Upper lobe of left lung (tissue), 6 donors: Measurements from ENCODE around the gene IMPA2. TPM values are rescaled to one million over a fixed set of nuclear protein-coding genes. Genes with fewer than 3 reads are reported as not detected.

Experiments used
- ATAC-seq, 2 donors: fragments of 200-7000 bp; cut with Tn5 transposase; one replicate each; pipeline ENCODE4 v1.9.1; 2022; ENCODE audit warnings: mild to moderate bottlenecking in 2 of 2, moderate library complexity in 2 of 2; ENCODE audit not compliant: low FRiP score in 2 of 2
- DNase-seq, 2 donors: peaks; one replicate each; pipeline ENCODE4 v3.0.0-alpha.2; 2019 to 2020
- H3K27ac ChIP-seq, 4 donors: fragments of 200-600 bp; sonication (generic); one replicate each; pipeline ENCODE4 v1.5.1; 2016 to 2019
- H3K27me3 ChIP-seq, 4 donors: fragments of 200-600 bp; sonication (generic); one replicate each; pipeline ENCODE4 v1.5.1; 2017 to 2019
- H3K36me3 ChIP-seq, 4 donors: fragments of 200-600 bp; sonication (generic); one replicate each; pipeline ENCODE4 v1.5.1; 2016 to 2019
- H3K4me1 ChIP-seq, 4 donors: fragments of 200-600 bp; sonication (generic); one replicate each; pipeline ENCODE4 v1.5.1; 2018 to 2019
- H3K4me3 ChIP-seq, 4 donors: fragments of 200-600 bp; sonication (generic); one replicate each; pipeline ENCODE4 v1.5.1; 2017 to 2019; ENCODE audit warnings: mild to moderate bottlenecking in 2 of 4, moderate library complexity in 1 of 4
- H3K9me3 ChIP-seq, 4 donors: fragments of 200-600 bp; sonication (generic); one replicate each; pipeline ENCODE4 v1.5.1; 2018 to 2019
- EP300 ChIP-seq, 4 donors: sonication (generic); formaldehyde crosslinking; IDR thresholded peaks; one replicate each; pipeline ENCODE4 v1.5.1; 2017; ENCODE audit warnings: antibody characterized with exemption in 4 of 4, control low read depth in 2 of 4
- POLR2A ChIP-seq, 4 donors: fragments of 450-650 bp; IDR thresholded peaks; one replicate each; pipeline ENCODE4 v1.5.1; 2016 to 2017; ENCODE audit warnings: antibody characterized with exemption in 4 of 4, mild to moderate bottlenecking in 2 of 4
- POLR2AphosphoS5 ChIP-seq, 2 donors: sonication (generic); formaldehyde crosslinking; IDR thresholded peaks; one replicate each; pipeline ENCODE4 v1.5.1; 2017; ENCODE audit warnings: antibody characterized with exemption in 2 of 2
- WGBS, 2 donors: methylation state at CpG; one replicate each; pipeline ENCODE4 v1.1.5; 2017 to 2018; 5-methylcytosine and 5-hydroxymethylcytosine counted together
- total RNA-seq, 6 donors: library from RNA; depleted of rRNA in 4 of 6; stranded (reverse); fragments of >200 nt in 4 of 6; gene quantifications; one replicate each; pipeline versions ENCODE4 v1.1.0 to v1.2.1, GENCODE V29; 2016 to 2021
- TF ChIP-seq, protein P1 (sequence below), 6 experiments: fragments of 450-650 bp in 4 of 6; fragments of 200-600 bp in 2 of 6; sonication (generic) in 2 of 6; IDR thresholded peaks; one replicate each; pipeline ENCODE4 v1.5.1; 2016 to 2019; ENCODE audit warnings: antibody characterized with exemption in 6 of 6
- donor health status: DM: no; HTN: no; CAD: no; lungs with moderate emphysema.
- donor health status: DM: no; HTN: yes; CAD: no; lungs with severe emphysema.

Gene IMPA2
- total RNA-seq, 6 donors from 2014 or later: 59.3 to 111 (median 77.6) TPM

- 83 to 88% methylated on average over 19 of the region's 19 CpGs for WGBS, 2 donors
- H3K27me3 ChIP-seq: no peaks in the 10 kb centered on the region
- H3K4me3 ChIP-seq: no peak overlapping the region
- no peaks in the 10 kb centered on the region for H3K36me3 ChIP-seq
- DNase-seq: no peak
- peak overlapping the region in 2 of 4 donors; percentile 18 to 21 for H3K27ac ChIP-seq
- no peak for ATAC-seq
- H3K9me3 ChIP-seq: no peaks in the 10 kb centered on the region
- H3K4me1 ChIP-seq: peaks cover 22 to 52% (median 32%) of the 10 kb centered on the region in 4 donors
- TF ChIP-seq POLR2A (IDR thresholded peaks at IDR 0.05): no peak
- no peak for TF ChIP-seq POLR2AphosphoS5 (IDR thresholded peaks at IDR 0.05)
- TF ChIP-seq, protein P1, sequence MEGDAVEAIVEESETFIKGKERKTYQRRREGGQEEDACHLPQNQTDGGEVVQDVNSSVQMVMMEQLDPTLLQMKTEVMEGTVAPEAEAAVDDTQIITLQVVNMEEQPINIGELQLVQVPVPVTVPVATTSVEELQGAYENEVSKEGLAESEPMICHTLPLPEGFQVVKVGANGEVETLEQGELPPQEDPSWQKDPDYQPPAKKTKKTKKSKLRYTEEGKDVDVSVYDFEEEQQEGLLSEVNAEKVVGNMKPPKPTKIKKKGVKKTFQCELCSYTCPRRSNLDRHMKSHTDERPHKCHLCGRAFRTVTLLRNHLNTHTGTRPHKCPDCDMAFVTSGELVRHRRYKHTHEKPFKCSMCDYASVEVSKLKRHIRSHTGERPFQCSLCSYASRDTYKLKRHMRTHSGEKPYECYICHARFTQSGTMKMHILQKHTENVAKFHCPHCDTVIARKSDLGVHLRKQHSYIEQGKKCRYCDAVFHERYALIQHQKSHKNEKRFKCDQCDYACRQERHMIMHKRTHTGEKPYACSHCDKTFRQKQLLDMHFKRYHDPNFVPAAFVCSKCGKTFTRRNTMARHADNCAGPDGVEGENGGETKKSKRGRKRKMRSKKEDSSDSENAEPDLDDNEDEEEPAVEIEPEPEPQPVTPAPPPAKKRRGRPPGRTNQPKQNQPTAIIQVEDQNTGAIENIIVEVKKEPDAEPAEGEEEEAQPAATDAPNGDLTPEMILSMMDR (IDR thresholded peaks at IDR 0.05): no peak
- TF ChIP-seq EP300 (IDR thresholded peaks at IDR 0.05): no peak
These were observed 9.9 kb downstream of the IMPA2 start for GRCh38 chr18:11991021-11991795.

DNA sequence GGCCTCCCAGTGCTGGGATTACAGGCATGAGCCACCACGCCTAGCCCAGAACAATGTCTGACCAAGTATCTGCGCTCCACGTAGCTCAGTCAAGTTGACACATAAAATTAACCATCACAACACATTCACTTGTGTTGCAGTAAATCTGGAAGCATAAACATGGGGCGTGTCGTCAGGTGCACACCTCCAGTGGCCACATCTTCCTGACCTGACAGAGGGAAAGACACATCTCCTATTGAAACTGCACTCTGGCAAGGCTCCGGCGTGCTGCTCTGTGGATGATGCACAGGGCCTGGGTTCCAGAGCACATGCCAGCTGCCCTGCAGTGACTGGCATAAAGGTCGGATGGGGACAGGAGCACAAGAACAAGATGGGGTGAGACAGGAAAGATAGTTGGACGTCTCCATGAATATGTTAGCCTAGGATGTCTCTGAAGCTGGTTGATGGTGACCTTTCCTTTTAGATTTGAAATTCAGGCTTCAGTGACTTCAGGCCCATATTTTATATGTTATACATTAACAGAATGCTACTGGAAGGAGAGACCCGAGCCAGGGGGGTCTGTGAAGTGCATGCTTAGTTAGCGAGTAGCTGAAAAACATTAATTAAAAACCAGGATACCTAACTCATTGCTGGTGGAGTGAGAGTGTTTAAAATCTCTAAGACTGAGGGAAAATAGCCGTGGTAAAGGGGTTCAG, 10.9 kb downstream of the IMPA2 start:
- 84 to 89% methylated on average over 12 of the region's 12 CpGs for WGBS, 2 donors
- ATAC-seq: no peak
- DNase-seq: no peak

DNA sequence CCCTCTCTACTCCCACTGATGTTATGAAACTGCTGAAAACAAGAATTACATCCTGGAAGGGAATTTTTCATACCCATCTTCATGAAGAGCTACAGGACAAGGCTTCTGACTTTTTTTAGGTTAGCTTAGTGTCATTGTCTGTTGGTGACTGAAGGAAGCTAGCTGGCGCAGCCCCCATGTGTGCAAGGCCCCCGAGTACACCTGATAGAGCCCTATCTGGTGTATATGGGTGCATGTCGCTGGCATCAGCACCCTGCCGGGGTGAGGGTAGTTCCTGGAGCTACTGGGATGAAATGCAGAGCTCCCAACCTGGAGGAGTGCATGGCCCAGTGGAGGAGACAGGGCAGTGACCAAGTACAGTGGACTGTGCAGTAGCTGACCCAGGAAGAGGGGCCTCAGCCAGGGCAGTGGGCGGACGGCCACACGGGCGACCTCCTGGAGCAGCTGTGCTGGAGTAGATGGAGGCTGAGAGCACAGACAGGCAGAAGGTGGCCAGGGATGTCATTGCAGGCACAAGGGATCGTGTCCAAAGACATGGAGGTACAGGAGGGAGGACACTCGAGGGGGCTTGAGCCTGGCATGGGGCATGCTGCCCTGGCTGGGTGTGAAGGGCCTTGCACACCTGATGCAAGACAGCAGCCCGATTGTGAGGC, 12.1 kb downstream of the IMPA2 start:
- TF ChIP-seq POLR2AphosphoS5 (IDR thresholded peaks at IDR 0.05): no peak
- no peak for TF ChIP-seq POLR2A (IDR thresholded peaks at IDR 0.05)
- TF ChIP-seq EP300 (IDR thresholded peaks at IDR 0.05): no peak
- TF ChIP-seq, protein P1 (IDR thresholded peaks at IDR 0.05): no peak

More for the DNA sequence above, 10.9 kb downstream of the IMPA2 start:
- H3K27me3 ChIP-seq: no peaks in the 10 kb centered on the region
- TF ChIP-seq, protein P1 (IDR thresholded peaks at IDR 0.05): no peak
- TF ChIP-seq POLR2A (IDR thresholded peaks at IDR 0.05) (no peak), POLR2AphosphoS5 (IDR thresholded peaks at IDR 0.05) (no peak), EP300 (IDR thresholded peaks at IDR 0.05) (no peak)
- H3K9me3 ChIP-seq: no peaks in the 10 kb centered on the region
- no peaks in the 10 kb centered on the region for H3K36me3 ChIP-seq
- peaks cover 26 to 45% (median 30%) of the 10 kb centered on the region in 4 donors for H3K4me1 ChIP-seq
- no peak overlapping the region for H3K27ac ChIP-seq
- no peak overlapping the region for H3K4me3 ChIP-seq

DNA sequence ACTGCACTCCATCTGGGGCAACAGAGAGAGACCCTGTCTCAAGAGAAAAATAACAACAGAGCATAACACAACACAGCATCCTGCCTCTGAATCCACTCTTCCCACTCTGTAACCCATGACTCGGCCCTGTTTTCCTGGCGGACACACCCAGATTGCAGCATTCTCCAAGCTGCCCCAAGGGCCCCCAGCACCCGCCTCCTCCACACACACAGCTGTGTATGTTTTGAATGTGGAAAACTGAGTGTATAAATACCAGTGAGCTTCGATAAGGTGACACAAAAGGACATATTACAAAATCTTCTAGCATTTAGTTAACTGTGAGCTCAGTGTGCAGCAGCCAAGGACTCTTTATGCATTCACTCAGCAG, 13.0 kb downstream of the IMPA2 start:
- Histone ChIP-seq H3K27me3 (no peaks in the 10 kb centered on the region), H3K4me1 (peaks cover 26 to 40% (median 30%) of the 10 kb centered on the region in 4 donors), H3K36me3 (peaks cover under 1 to 4% (median 3%) of the 10 kb centered on the region in 4 donors), H3K4me3 (no peak overlapping the region), H3K27ac (peak overlapping the region; percentile 58 to 82 (median 74)), H3K9me3 (no peaks in the 10 kb centered on the region)
- ATAC-seq: peak; percentile 70 to 82
- DNase-seq: peak in 1 of 2 donors; percentile 82
- TF ChIP-seq, protein P1 (IDR thresholded peaks at IDR 0.05): no peak
- TF ChIP-seq POLR2A (IDR thresholded peaks at IDR 0.05) (peak in 1 of 4 donors; percentile 25), POLR2AphosphoS5 (IDR thresholded peaks at IDR 0.05) (no peak), EP300 (IDR thresholded peaks at IDR 0.05) (peak in 1 of 4 donors; percentile 35)
- 44 to 54% methylated on average over 3 to 4 of the region's 4 CpGs for WGBS, 2 donors

More for the DNA sequence above, 12.1 kb downstream of the IMPA2 start:
- Histone ChIP-seq H3K4me1 (peaks cover 26 to 35% (median 29%) of the 10 kb centered on the region in 4 donors), H3K27ac (peak overlapping the region; percentile 6 to 82 (median 46)), H3K4me3 (no peak overlapping the region), H3K27me3 (no peaks in the 10 kb centered on the region), H3K36me3 (no peaks in the 10 kb centered on the region), H3K9me3 (no peaks in the 10 kb centered on the region)
- ATAC-seq (no peak), DNase-seq (peak in 1 of 2 donors; percentile 69)
- WGBS, 2 donors: 88 to 90% methylated on average over 11 of the region's 11 CpGs
